Neural crest cell (in vitro differentiated cells): ENCODE data around the gene CSNK2A2. TPM values are rescaled to one million over a fixed set of nuclear protein-coding genes. Genes with fewer than 3 reads are reported as not detected.

Experiments used
- DNase-seq: peaks from one replicate; pipeline ENCODE4 v3.0.0; 2021; ENCODE audit warnings: low read depth, mixed read lengths, low spot score
- H3K27ac Mint-ChIP-seq: one replicate; pipeline ENCODE4 v1.8.0; 2021; ENCODE audit warnings: mild to moderate bottlenecking, mixed read lengths; ENCODE audit not compliant: unreplicated experiment
- H3K27me3 Mint-ChIP-seq: 2 replicates; pipeline ENCODE4 v1.8.0; 2021; ENCODE audit warnings: low read depth, mild to moderate bottlenecking, mixed read lengths
- H3K36me3 Mint-ChIP-seq: 2 replicates; pipeline ENCODE4 v1.8.0; 2021; ENCODE audit warnings: low read depth, mild to moderate bottlenecking, mixed read lengths
- H3K4me1 Mint-ChIP-seq: 2 replicates; pipeline ENCODE4 v1.8.0; 2021; ENCODE audit warnings: mixed read lengths
- H3K4me3 Mint-ChIP-seq: one replicate; pipeline ENCODE4 v1.8.0; 2021; ENCODE audit warnings: mild to moderate bottlenecking, mixed read lengths
- H3K9me3 Mint-ChIP-seq: 2 replicates; pipeline ENCODE4 v1.8.0; 2021; ENCODE audit warnings: mixed read lengths
- CTCF ChIP-seq: fragments of 200-600 bp; sonication (generic); conservative IDR thresholded peaks from 2 replicates; pipeline ENCODE4 v1.5.0; 2021; ENCODE audit warnings: antibody characterized with exemption, mild to moderate bottlenecking
- total RNA-seq: library from RNA; stranded (reverse); gene quantifications from 2 replicates; pipeline ENCODE4 v1.2.1, GENCODE V29; 2021

The CSNK2A2 gene
- total RNA-seq, 1 donor from 2014 or later: 116 TPM

GRCh38 chr16:58170223-58170622 is 27.7 kb downstream of the CSNK2A2 start:
- H3K27me3 Mint-ChIP-seq: no peaks in the 10 kb centered on the region
- H3K27ac Mint-ChIP-seq: no peak overlapping the region
- no peaks in the 10 kb centered on the region for H3K9me3 Mint-ChIP-seq
- no peak overlapping the region for H3K4me3 Mint-ChIP-seq
- no peak for TF ChIP-seq CTCF
- DNase-seq: no peak
- H3K36me3 Mint-ChIP-seq: peaks cover 16% of the 10 kb centered on the region
- no peaks in the 10 kb centered on the region for H3K4me1 Mint-ChIP-seq

DNA sequence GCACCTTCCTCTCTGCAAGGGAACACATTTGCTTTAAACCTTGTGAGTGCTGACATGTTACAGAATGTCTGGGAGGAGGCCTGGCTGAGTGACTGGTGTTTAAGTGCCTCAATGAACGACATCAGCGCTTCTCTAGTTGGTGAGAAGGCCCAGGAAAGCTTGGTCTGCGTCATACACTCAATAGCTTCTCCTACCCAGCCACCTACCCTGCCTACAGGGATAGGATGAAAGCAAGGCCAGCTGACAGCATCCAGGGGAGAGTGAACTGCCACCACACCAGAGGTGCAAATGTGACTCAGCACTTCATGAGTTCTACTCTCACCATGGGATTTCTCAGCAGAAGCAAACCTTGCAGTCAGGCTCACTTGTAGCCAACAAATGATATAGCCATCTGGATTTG is 37.1 kb downstream of the CSNK2A2 start:
- Mint-ChIP-seq H3K9me3 (no peaks in the 10 kb centered on the region), H3K27me3 (no peaks in the 10 kb centered on the region), H3K4me3 (no peak overlapping the region), H3K4me1 (no peaks in the 10 kb centered on the region), H3K36me3 (peaks cover 23% of the 10 kb centered on the region), H3K27ac (no peak overlapping the region)
- TF ChIP-seq CTCF: no peak
- no peak for DNase-seq

- no peaks in the 10 kb centered on the region for H3K4me1 Mint-ChIP-seq
- H3K27me3 Mint-ChIP-seq: no peaks in the 10 kb centered on the region
- DNase-seq: no peak
- no peak overlapping the region for H3K4me3 Mint-ChIP-seq
- no peak overlapping the region for H3K27ac Mint-ChIP-seq
- no peak for TF ChIP-seq CTCF
- no peaks in the 10 kb centered on the region for H3K9me3 Mint-ChIP-seq
- H3K36me3 Mint-ChIP-seq: peaks cover 16% of the 10 kb centered on the region
Measured at GRCh38 chr16:58158725-58159124, 39.2 kb downstream of the CSNK2A2 start.

- Mint-ChIP-seq H3K4me3 (no peak overlapping the region), H3K9me3 (no peaks in the 10 kb centered on the region), H3K27me3 (no peaks in the 10 kb centered on the region), H3K27ac (peak overlapping the region; percentile 65), H3K36me3 (peaks cover 15% of the 10 kb centered on the region), H3K4me1 (no peaks in the 10 kb centered on the region)
- TF ChIP-seq CTCF: no peak
- DNase-seq: no peak
Measured at GRCh38 chr16:58157951-58158540, 39.9 kb downstream of the CSNK2A2 start.

GRCh38 chr16:58157239-58157638 is 40.7 kb downstream of the CSNK2A2 start:
- H3K27ac Mint-ChIP-seq: no peak overlapping the region
- H3K4me1 Mint-ChIP-seq: no peaks in the 10 kb centered on the region
- peaks cover 15% of the 10 kb centered on the region for H3K36me3 Mint-ChIP-seq
- no peak overlapping the region for H3K4me3 Mint-ChIP-seq
- DNase-seq: no peak
- H3K27me3 Mint-ChIP-seq: no peaks in the 10 kb centered on the region
- no peak for TF ChIP-seq CTCF
- H3K9me3 Mint-ChIP-seq: no peaks in the 10 kb centered on the region
